H9 (cell line): ENCODE measurements around the gene SGIP1. TPM values are rescaled to one million over a fixed set of nuclear protein-coding genes. Genes with fewer than 3 reads are reported as not detected.

Experiments
- DNase-seq: peaks from one replicate; pipeline ENCODE4 v3.0.0-alpha.2; 2017
- H2AFZ ChIP-seq: one replicate; pipeline ENCODE4 v1.6.1; 2013; ENCODE audit warnings: mild to moderate bottlenecking, low read length, control low read depth, moderate library complexity
- H2AK5ac ChIP-seq: 2 replicates; pipeline ENCODE4 v1.6.1; 2013; ENCODE audit warnings: low read length, control low read depth, mixed read lengths; ENCODE audit not compliant: insufficient read length
- H2BK120ac ChIP-seq: one replicate; pipeline ENCODE4 v1.6.1; 2013; ENCODE audit warnings: low read depth, mild to moderate bottlenecking, low read length, control low read depth, inconsistent platforms; ENCODE audit not compliant: poor library complexity, severe bottlenecking
- H2BK12ac ChIP-seq: 2 replicates; pipeline ENCODE4 v1.6.1; 2013; ENCODE audit warnings: low read length, control low read depth, mixed read lengths, low read depth; ENCODE audit not compliant: insufficient read length
- H2BK15ac ChIP-seq: 2 replicates; pipeline ENCODE4 v1.6.1; 2013; ENCODE audit warnings: low read depth, low read length, control low read depth
- H2BK20ac ChIP-seq: one replicate; pipeline ENCODE4 v1.6.1; 2013; ENCODE audit warnings: low read depth, mild to moderate bottlenecking, low read length, control low read depth, inconsistent platforms; ENCODE audit not compliant: poor library complexity, severe bottlenecking
- H2BK5ac ChIP-seq: 2 replicates; pipeline ENCODE4 v1.6.1; 2013; ENCODE audit warnings: low read length, control low read depth, mixed read lengths; ENCODE audit not compliant: insufficient read length
- H3K14ac ChIP-seq: 2 replicates; pipeline ENCODE4 v1.6.1; 2013; ENCODE audit warnings: low read length, control low read depth; ENCODE audit not compliant: insufficient read depth
- H3K18ac ChIP-seq: 2 replicates; pipeline ENCODE4 v1.6.1; 2013; ENCODE audit warnings: low read depth, mild to moderate bottlenecking, mixed read lengths, low read length, control low read depth; ENCODE audit not compliant: insufficient read length
- H3K23ac ChIP-seq: 2 replicates; pipeline ENCODE4 v1.6.1; 2013; ENCODE audit warnings: low read length, control low read depth, mixed read lengths, low read depth; ENCODE audit not compliant: insufficient read length
- H3K23me2 ChIP-seq: 2 replicates; pipeline ENCODE4 v1.6.1; 2013; ENCODE audit warnings: low read depth, mild to moderate bottlenecking, mixed read lengths, low read length, control low read depth; ENCODE audit not compliant: insufficient read length, poor library complexity, severe bottlenecking
- H3K27ac ChIP-seq: 2 replicates; pipeline ENCODE4 v1.5.1; 2013; ENCODE audit warnings: low read length, control low read depth, mixed read lengths, low read depth; ENCODE audit not compliant: insufficient read length
- H3K27me3 ChIP-seq: 2 replicates; pipeline ENCODE4 v1.6.1; 2013; ENCODE audit warnings: low read length, control low read depth, inconsistent platforms; ENCODE audit not compliant: insufficient read depth
- H3K4ac ChIP-seq: 2 replicates; pipeline ENCODE4 v1.6.1; 2013; ENCODE audit warnings: low read depth, mild to moderate bottlenecking, control low read depth, inconsistent platforms, low read length, moderate library complexity
- H3K4me1 ChIP-seq: 2 replicates; pipeline ENCODE4 v1.6.1; 2013; ENCODE audit warnings: low read length, control low read depth, inconsistent platforms; ENCODE audit not compliant: insufficient read depth
- H3K4me2 ChIP-seq: 2 replicates; pipeline ENCODE4 v1.6.1; 2013; ENCODE audit warnings: low read length, control low read depth, mixed read lengths; ENCODE audit not compliant: insufficient read length, insufficient read depth
- H3K56ac ChIP-seq: 2 replicates; pipeline ENCODE4 v1.6.1; 2013; ENCODE audit warnings: low read depth, mild to moderate bottlenecking, mixed read lengths, low read length, control low read depth; ENCODE audit not compliant: insufficient read length
- H3K79me1 ChIP-seq: 2 replicates; pipeline ENCODE4 v1.6.1; 2013; ENCODE audit warnings: low read depth, mild to moderate bottlenecking, moderate library complexity, low read length, control low read depth, inconsistent platforms; ENCODE audit not compliant: insufficient read depth, poor library complexity, severe bottlenecking
- H3K79me2 ChIP-seq: 2 replicates; pipeline ENCODE4 v1.6.1; 2013; ENCODE audit warnings: low read length, control low read depth, inconsistent platforms; ENCODE audit not compliant: insufficient read depth
- H3K9ac ChIP-seq: 2 replicates; pipeline ENCODE4 v1.6.1; 2013; ENCODE audit warnings: low read length, control low read depth, mixed read lengths; ENCODE audit not compliant: insufficient read length; ENCODE audit errors: extremely low read depth
- H3K9me3 ChIP-seq: one replicate; pipeline ENCODE4 v1.6.1; 2013; ENCODE audit warnings: low read depth, low read length, inconsistent platforms; ENCODE audit not compliant: control insufficient read depth
- H3T11ph ChIP-seq: one replicate; pipeline ENCODE4 v1.6.1; 2013; ENCODE audit warnings: mild to moderate bottlenecking, low read length, control low read depth, inconsistent platforms
- H4K20me1 ChIP-seq: one replicate; pipeline ENCODE4 v1.6.1; 2013; ENCODE audit not compliant: control insufficient read depth, insufficient read length, insufficient read depth
- H4K5ac ChIP-seq: 2 replicates; pipeline ENCODE4 v1.6.1; 2013; ENCODE audit warnings: low read depth, mild to moderate bottlenecking, mixed read lengths, low read length, control low read depth; ENCODE audit not compliant: insufficient read length
- H4K8ac ChIP-seq: replicated peaks from 2 replicates; pipeline ENCODE4 v1.6.1; 2013; ENCODE audit warnings: low read length, control low read depth, mixed read lengths, low read depth; ENCODE audit not compliant: insufficient read length
- H4K91ac ChIP-seq: 2 replicates; pipeline ENCODE4 v1.6.1; 2013; ENCODE audit warnings: low read depth, mild to moderate bottlenecking, moderate library complexity, mixed read lengths, low read length, control low read depth; ENCODE audit not compliant: insufficient read length
- H3K27ac Mint-ChIP-seq, 3 experiments: 2 replicates in 2 of 3; 3 replicates in 1 of 3; pipeline ENCODE4 v1.8.0; 2020 to 2021; ENCODE audit warnings: mixed read lengths in 3 of 3, mild to moderate bottlenecking in 1 of 3, moderate library complexity in 1 of 3
- H3K27me3 Mint-ChIP-seq: 2 replicates; pipeline ENCODE4 v1.8.0; 2021; ENCODE audit warnings: low read depth, mild to moderate bottlenecking, moderate library complexity, mixed read lengths
- H3K36me3 Mint-ChIP-seq, 3 experiments: 2 replicates in 2 of 3; 3 replicates in 1 of 3; pipeline ENCODE4 v1.8.0; 2020 to 2021; ENCODE audit warnings: low read depth in 3 of 3, mixed read lengths in 3 of 3; ENCODE audit not compliant: insufficient read depth in 1 of 3
- H3K4me1 Mint-ChIP-seq, 2 experiments: 2 replicates each; pipeline ENCODE4 v1.8.0; 2020; ENCODE audit warnings: mixed read lengths in 2 of 2
- H3K4me3 Mint-ChIP-seq, 2 experiments: 2 replicates in 1 of 2; 3 replicates in 1 of 2; pipeline ENCODE4 v1.8.0; 2020 to 2021; ENCODE audit warnings: mild to moderate bottlenecking in 2 of 2, mixed read lengths in 2 of 2, moderate library complexity in 1 of 2
- H3K9me3 Mint-ChIP-seq, 2 experiments: 2 replicates in 1 of 2; 3 replicates in 1 of 2; pipeline ENCODE4 v1.8.0; 2020; ENCODE audit warnings: mild to moderate bottlenecking in 2 of 2, mixed read lengths in 2 of 2, moderate library complexity in 1 of 2
- WGBS: extraction: QIAGEN DNeasy Blood & Tissue Kit; methylation state at CpG from one replicate; pipeline ENCODE4 v1.1.7; 2013; ENCODE audit warnings: missing lambda C conversion rate, low lambda C conversion rate, mixed read lengths; ENCODE audit not compliant: insufficient read length; ENCODE audit errors: extremely low coverage; 5-methylcytosine and 5-hydroxymethylcytosine counted together
- total RNA-seq: library from RNA; stranded (reverse); gene quantifications from 2 replicates; pipeline ENCODE4 v1.2.1, GENCODE V29; 2021
- TF ChIP-seq, protein P1 (sequence below): fragments of 200-600 bp; sonication (generic); conservative IDR thresholded peaks from 3 replicates; pipeline ENCODE4 v1.8.0; 2021; ENCODE audit warnings: antibody characterized with exemption, mild to moderate bottlenecking

SGIP1 gene
- total RNA-seq, 1 experiment from 2014 or later: 1.5 TPM

DNA sequence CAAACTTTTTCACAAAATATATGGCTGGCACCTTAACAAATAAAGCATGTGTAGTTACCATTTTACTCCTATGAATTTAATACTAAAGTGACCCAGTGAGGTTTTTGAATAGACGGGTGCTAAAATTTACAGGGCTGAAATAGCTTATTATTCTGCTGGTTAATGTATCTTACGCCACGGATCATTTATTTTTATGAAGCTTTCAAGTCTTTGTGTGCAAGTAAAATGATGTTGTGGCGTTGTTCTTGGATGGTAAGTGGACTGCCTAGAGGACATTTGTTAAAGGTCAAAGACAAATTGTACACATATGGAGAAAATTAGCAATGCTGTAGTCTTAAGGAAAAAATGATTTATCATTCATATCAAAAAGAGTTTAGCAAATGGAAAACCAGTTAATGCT, 244.3 kb downstream of the SGIP1 start:
- Histone ChIP-seq H3K79me2 (no peaks in the 10 kb centered on the region), H2AK5ac (no peak overlapping the region), H3K79me1 (no peaks in the 10 kb centered on the region), H3K4me2 (no peak overlapping the region), H4K8ac (no peak overlapping the region), H4K5ac (no peak overlapping the region), H3K4me1 (no peaks in the 10 kb centered on the region), H2BK120ac (no peak overlapping the region), H3K56ac (no peak overlapping the region), H3K4ac (no peak overlapping the region), H3K9me3 (peaks cover 7% of the 10 kb centered on the region), H2BK5ac (no peak overlapping the region), H3T11ph (no peak overlapping the region), H3K18ac (no peak overlapping the region), H3K23me2 (no peaks in the 10 kb centered on the region), H2BK20ac (no peak overlapping the region), H2BK15ac (no peak overlapping the region), H3K27ac (no peak overlapping the region), H3K27me3 (no peaks in the 10 kb centered on the region), H3K14ac (no peak overlapping the region), H2AFZ (no peak overlapping the region), H2BK12ac (no peak overlapping the region), H3K9ac (no peak overlapping the region), H4K91ac (no peak overlapping the region), H4K20me1 (no peaks in the 10 kb centered on the region), H3K23ac (no peak overlapping the region)
- no peak for DNase-seq
- no peaks in the 10 kb centered on the region for H3K27me3 Mint-ChIP-seq
- peaks cover 2% of the 10 kb centered on the region in 2 experiments for H3K4me1 Mint-ChIP-seq
- WGBS: no CpG with 5 or more reads among the region's 4 CpGs
- H3K36me3 Mint-ChIP-seq: peaks cover 7 to 18% (median 7%) of the 10 kb centered on the region in 3 experiments
- no peak overlapping the region for H3K4me3 Mint-ChIP-seq
- H3K27ac Mint-ChIP-seq: no peak overlapping the region
- peaks cover 23 to 33% of the 10 kb centered on the region in 2 experiments for H3K9me3 Mint-ChIP-seq
- TF ChIP-seq, protein P1, sequence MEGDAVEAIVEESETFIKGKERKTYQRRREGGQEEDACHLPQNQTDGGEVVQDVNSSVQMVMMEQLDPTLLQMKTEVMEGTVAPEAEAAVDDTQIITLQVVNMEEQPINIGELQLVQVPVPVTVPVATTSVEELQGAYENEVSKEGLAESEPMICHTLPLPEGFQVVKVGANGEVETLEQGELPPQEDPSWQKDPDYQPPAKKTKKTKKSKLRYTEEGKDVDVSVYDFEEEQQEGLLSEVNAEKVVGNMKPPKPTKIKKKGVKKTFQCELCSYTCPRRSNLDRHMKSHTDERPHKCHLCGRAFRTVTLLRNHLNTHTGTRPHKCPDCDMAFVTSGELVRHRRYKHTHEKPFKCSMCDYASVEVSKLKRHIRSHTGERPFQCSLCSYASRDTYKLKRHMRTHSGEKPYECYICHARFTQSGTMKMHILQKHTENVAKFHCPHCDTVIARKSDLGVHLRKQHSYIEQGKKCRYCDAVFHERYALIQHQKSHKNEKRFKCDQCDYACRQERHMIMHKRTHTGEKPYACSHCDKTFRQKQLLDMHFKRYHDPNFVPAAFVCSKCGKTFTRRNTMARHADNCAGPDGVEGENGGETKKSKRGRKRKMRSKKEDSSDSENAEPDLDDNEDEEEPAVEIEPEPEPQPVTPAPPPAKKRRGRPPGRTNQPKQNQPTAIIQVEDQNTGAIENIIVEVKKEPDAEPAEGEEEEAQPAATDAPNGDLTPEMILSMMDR: no peak
